ENCODE results near the gene FIGNL2. TPM values are rescaled to one million over a fixed set of nuclear protein-coding genes. Genes with fewer than 3 reads are reported as not detected.

The FIGNL2 gene
- total RNA-seq, 2 experiments from 2014 or later = 1.2 to 1.3 TPM

DNA sequence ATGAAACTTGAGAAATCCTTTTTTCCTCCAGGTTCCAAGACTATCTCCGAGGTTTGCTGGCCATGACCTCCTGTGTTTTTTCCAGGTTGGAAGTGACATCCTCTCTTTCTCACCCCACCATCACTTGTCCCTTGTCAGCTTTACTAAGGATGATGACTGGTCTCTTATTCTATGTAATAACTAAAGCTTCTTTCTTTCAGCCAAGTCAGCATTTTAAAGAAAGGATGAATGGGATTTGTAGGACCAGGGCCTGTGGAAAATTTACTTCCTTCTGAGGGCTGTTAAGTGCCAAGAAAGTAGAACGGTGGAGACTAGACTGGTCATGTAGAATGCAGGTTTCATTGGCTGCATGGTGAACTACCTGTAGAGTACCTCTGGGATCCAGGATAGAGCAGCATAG is 73.6 kb downstream of the FIGNL2 start:
- ChIA-PET POLR2A (no interaction called here), CTCF (no interaction called here)
- TF ChIP-seq, protein P1, sequence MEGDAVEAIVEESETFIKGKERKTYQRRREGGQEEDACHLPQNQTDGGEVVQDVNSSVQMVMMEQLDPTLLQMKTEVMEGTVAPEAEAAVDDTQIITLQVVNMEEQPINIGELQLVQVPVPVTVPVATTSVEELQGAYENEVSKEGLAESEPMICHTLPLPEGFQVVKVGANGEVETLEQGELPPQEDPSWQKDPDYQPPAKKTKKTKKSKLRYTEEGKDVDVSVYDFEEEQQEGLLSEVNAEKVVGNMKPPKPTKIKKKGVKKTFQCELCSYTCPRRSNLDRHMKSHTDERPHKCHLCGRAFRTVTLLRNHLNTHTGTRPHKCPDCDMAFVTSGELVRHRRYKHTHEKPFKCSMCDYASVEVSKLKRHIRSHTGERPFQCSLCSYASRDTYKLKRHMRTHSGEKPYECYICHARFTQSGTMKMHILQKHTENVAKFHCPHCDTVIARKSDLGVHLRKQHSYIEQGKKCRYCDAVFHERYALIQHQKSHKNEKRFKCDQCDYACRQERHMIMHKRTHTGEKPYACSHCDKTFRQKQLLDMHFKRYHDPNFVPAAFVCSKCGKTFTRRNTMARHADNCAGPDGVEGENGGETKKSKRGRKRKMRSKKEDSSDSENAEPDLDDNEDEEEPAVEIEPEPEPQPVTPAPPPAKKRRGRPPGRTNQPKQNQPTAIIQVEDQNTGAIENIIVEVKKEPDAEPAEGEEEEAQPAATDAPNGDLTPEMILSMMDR (IDR thresholded peaks at IDR 0.05) = no peak
- Mint-ChIP-seq H3K27me3 (no peaks in the 10 kb centered on the region), H3K36me3 (ENCODE audit: low read depth) (no peaks in the 10 kb centered on the region), H3K4me3 (no peak overlapping the region), H3K9me3 (no peaks in the 10 kb centered on the region), H3K4me1 (ENCODE audit: low read depth) (no peaks in the 10 kb centered on the region), H3K27ac (no peak overlapping the region)
- ATAC-seq (ENCODE audit: poor library complexity) (no peak), DNase-seq (no peak)
- Histone ChIP-seq H3K4me3 (ENCODE audit: low read length) (no peak overlapping the region), H3K27ac (ENCODE audit: low read depth in 1 of 2, low read length in 2 of 2) (no peak overlapping the region), H3K4me1 (ENCODE audit: insufficient read depth, low read length) (no peaks in the 10 kb centered on the region), H3K9me3 (ENCODE audit: control insufficient read depth in 1 of 2, insufficient read depth in 1 of 2, low read length in 2 of 2) (no peaks in the 10 kb centered on the region), H3K27me3 (ENCODE audit: control insufficient read depth in 1 of 2, insufficient read depth in 2 of 2, low read length in 2 of 2) (peaks cover 0 to 3% of the 10 kb centered on the region in 2 experiments), H3K36me3 (ENCODE audit: insufficient read depth, low read length) (no peaks in the 10 kb centered on the region)
- intact Hi-C loops (cut with DNase I, micrococcal nuclease) = no loop called here

DNA sequence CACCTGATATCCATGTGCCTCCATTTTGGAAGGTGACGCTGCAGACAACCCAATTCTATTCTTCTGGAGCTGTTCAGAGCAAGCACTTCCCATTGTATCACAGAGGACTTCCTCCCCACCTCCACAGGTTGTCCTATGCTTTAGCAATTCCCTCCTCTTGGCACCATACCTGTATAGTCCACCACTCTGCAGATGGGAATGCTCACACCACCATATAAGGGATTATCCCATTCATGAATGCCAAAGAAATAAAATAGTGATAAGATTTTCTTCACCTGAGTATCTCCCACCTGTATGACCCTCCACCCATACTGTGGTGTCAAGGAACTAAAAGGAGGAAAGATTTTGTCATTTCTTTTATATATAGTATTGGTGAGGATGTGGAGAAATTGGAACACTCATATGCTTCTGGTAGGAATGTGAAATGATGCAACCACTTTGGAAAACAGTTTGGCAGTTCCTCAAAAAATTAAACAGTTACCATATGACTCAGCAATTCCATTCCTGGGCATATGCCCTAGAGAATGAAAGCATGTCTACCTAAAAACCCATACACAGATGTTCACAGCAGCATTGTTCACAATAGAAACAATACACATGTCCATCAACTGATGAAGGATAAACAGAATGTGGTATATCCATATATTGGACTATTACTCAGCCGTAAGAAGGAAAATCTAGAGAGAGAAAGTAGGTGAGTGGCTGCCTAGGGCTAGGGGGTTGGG is 75.2 kb downstream of the FIGNL2 start:
- ATAC-seq (ENCODE audit: poor library complexity) (no peak), DNase-seq (no peak)
- ChIA-PET CTCF (no interaction called here), POLR2A (no interaction called here)
- Mint-ChIP-seq H3K36me3 (ENCODE audit: low read depth) (no peaks in the 10 kb centered on the region), H3K4me1 (ENCODE audit: low read depth) (no peaks in the 10 kb centered on the region), H3K27ac (no peak overlapping the region), H3K27me3 (no peaks in the 10 kb centered on the region), H3K4me3 (no peak overlapping the region), H3K9me3 (no peaks in the 10 kb centered on the region)
- TF ChIP-seq, protein P1 (IDR thresholded peaks at IDR 0.05) = no peak
- Histone ChIP-seq H3K4me1 (ENCODE audit: insufficient read depth, low read length) (no peaks in the 10 kb centered on the region), H3K4me3 (ENCODE audit: low read length) (no peak overlapping the region), H3K27ac (ENCODE audit: low read depth in 1 of 2, low read length in 2 of 2) (no peak overlapping the region), H3K36me3 (ENCODE audit: insufficient read depth, low read length) (no peaks in the 10 kb centered on the region), H3K9me3 (ENCODE audit: control insufficient read depth in 1 of 2, insufficient read depth in 1 of 2, low read length in 2 of 2) (no peaks in the 10 kb centered on the region), H3K27me3 (ENCODE audit: control insufficient read depth in 1 of 2, insufficient read depth in 2 of 2, low read length in 2 of 2) (peaks cover 0 to 3% of the 10 kb centered on the region in 2 experiments)
- intact Hi-C loops (cut with DNase I, micrococcal nuclease) = no loop called here

- Histone ChIP-seq H3K27ac (ENCODE audit: low read depth in 1 of 2, low read length in 2 of 2) (no peak overlapping the region), H3K4me1 (ENCODE audit: insufficient read depth, low read length) (no peaks in the 10 kb centered on the region), H3K27me3 (ENCODE audit: control insufficient read depth in 1 of 2, insufficient read depth in 2 of 2, low read length in 2 of 2) (peaks cover 0 to 3% of the 10 kb centered on the region in 2 experiments), H3K9me3 (ENCODE audit: control insufficient read depth in 1 of 2, insufficient read depth in 1 of 2, low read length in 2 of 2) (no peaks in the 10 kb centered on the region), H3K4me3 (ENCODE audit: low read length) (no peak overlapping the region), H3K36me3 (ENCODE audit: insufficient read depth, low read length) (no peaks in the 10 kb centered on the region)
- intact Hi-C loops (cut with DNase I, micrococcal nuclease) = no loop called here
- Mint-ChIP-seq H3K36me3 (ENCODE audit: low read depth) (no peaks in the 10 kb centered on the region), H3K9me3 (no peaks in the 10 kb centered on the region), H3K4me3 (no peak overlapping the region), H3K27ac (no peak overlapping the region), H3K4me1 (ENCODE audit: low read depth) (no peaks in the 10 kb centered on the region), H3K27me3 (no peaks in the 10 kb centered on the region)
- CTCF ChIA-PET = no interaction called here
- ATAC-seq (ENCODE audit: poor library complexity) = no peak
- TF ChIP-seq, protein P1 (IDR thresholded peaks at IDR 0.05) = no peak
- POLR2A ChIA-PET = no interaction called here
- no peak for DNase-seq
These were observed 77.5 kb downstream of the FIGNL2 start for GRCh38 chr12:51771008-51771407.

Other genes starting within 250 kb of the FIGNL2 start
- gene ANKRD33, start 39.4 kb upstream of the FIGNL2 start, total RNA-seq = not detected
- not detected for gene ACVRL1, start 58.8 kb upstream of the FIGNL2 start, total RNA-seq
- gene ACVR1B, start 103.0 kb upstream of the FIGNL2 start, total RNA-seq = 10 to 100 TPM; 14.2 to 14.5 TPM
- 100 to 1,000 TPM; 495 to 525 TPM for gene TAMALIN, start 158.2 kb upstream of the FIGNL2 start, total RNA-seq
- gene NR4A1, start 202.7 kb upstream of the FIGNL2 start, total RNA-seq = 10 to 100 TPM; 67.0 to 79.2 TPM
- 10 to 100 TPM; 20.6 to 20.9 TPM for gene ATG101, start 221.3 kb upstream of the FIGNL2 start, total RNA-seq
- gene SMIM41, start 231.0 kb upstream of the FIGNL2 start, total RNA-seq = not detected

Data from CD4-positive, alpha-beta T cell (primary cell).